ENCODE measurements around the gene FKBP11. TPM values are rescaled to one million over a fixed set of nuclear protein-coding genes. Genes with fewer than 3 reads are reported as not detected.

The FKBP11 gene
- total RNA-seq, 4 donors from 2014 or later, result 4.9 to 8.1 (median 7.8) TPM

GRCh38 chr12:48936379-48936979 is 11.2 kb upstream of the FKBP11 start:
- Histone ChIP-seq H3K36me3 (peaks cover 29 to 92% (median 81%) of the 10 kb centered on the region in 4 donors), H3K27ac (replicated peaks in 1 of 4) (no peak overlapping the region), H3K27me3 (no peaks in the 10 kb centered on the region), H3K9me3 (no peaks in the 10 kb centered on the region), H3K4me1 (peaks cover 0 to 4% (median 0%) of the 10 kb centered on the region in 4 donors), H3K4me3 (no peak overlapping the region)
- peak; percentile 65 to 97 (median 74) for TF ChIP-seq CTCF (IDR thresholded peaks at IDR 0.05)
- TF ChIP-seq POLR2A (IDR thresholded peaks at IDR 0.05; ENCODE audit: low read depth), result no peak
- TF ChIP-seq EP300 (IDR thresholded peaks at IDR 0.05), result no peak
- TF ChIP-seq POLR2AphosphoS5 (IDR thresholded peaks at IDR 0.05), result no peak
- no peak for DNase-seq (ENCODE audit: extremely low spot score)
- intact Hi-C loops (cut with DNase I), result loop anchor here (5.0 kb wide), 1 partner anchor 84 kb away; the partner anchor contains the start of gene DDX23

DNA sequence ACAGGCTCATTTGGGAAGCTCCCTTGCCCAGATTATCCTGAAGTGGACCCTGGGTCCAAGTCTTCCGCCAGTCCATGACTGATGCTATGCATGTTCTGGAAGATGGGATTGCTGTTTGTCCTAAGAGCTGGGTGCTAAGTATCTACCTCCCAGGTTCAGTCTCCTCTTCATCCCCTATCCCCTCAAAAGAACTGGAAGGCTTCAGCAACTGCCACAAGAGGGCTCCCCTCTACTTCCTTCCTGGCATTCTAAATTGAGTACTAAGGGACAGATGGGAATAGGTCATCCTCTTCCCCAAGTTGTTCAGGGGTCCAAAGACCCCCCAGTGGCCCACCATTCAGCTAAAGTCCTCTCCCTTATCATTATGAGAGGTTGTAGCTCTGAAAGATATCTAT is 9.0 kb upstream of the FKBP11 start:
- no peaks in the 10 kb centered on the region for H3K4me1 ChIP-seq
- no peak overlapping the region for H3K4me3 ChIP-seq
- 100% methylated on average over 1 of the region's 1 CpG for WGBS
- no peaks in the 10 kb centered on the region for H3K9me3 ChIP-seq
- H3K27ac ChIP-seq (replicated peaks in 1 of 4), result no peak overlapping the region
- peaks cover 24 to 93% (median 73%) of the 10 kb centered on the region in 4 donors for H3K36me3 ChIP-seq
- no peak for DNase-seq (ENCODE audit: extremely low spot score)
- H3K27me3 ChIP-seq, result no peaks in the 10 kb centered on the region
- intact Hi-C loops (cut with DNase I), result no loop called here
- no peak for TF ChIP-seq POLR2A (IDR thresholded peaks at IDR 0.05; ENCODE audit: low read depth)
- TF ChIP-seq CTCF (IDR thresholded peaks at IDR 0.05), result no peak

- Histone ChIP-seq H3K36me3 (peaks cover 19 to 90% (median 68%) of the 10 kb centered on the region in 4 donors), H3K27ac (replicated peaks in 1 of 4) (no peak overlapping the region), H3K9me3 (no peaks in the 10 kb centered on the region), H3K27me3 (no peaks in the 10 kb centered on the region), H3K4me3 (no peak overlapping the region), H3K4me1 (no peaks in the 10 kb centered on the region)
- no peak for TF ChIP-seq CTCF (IDR thresholded peaks at IDR 0.05)
- no peak for TF ChIP-seq POLR2A (IDR thresholded peaks at IDR 0.05; ENCODE audit: low read depth)
- TF ChIP-seq POLR2AphosphoS5 (IDR thresholded peaks at IDR 0.05), result no peak
- TF ChIP-seq EP300 (IDR thresholded peaks at IDR 0.05), result no peak
- 86% methylated on average over 9 of the region's 9 CpGs for WGBS
- DNase-seq (ENCODE audit: extremely low spot score), result no peak
- intact Hi-C loops (cut with DNase I), result no loop called here
These were observed 8.5 kb upstream of the FKBP11 start for GRCh38 chr12:48933664-48934311.

DNA sequence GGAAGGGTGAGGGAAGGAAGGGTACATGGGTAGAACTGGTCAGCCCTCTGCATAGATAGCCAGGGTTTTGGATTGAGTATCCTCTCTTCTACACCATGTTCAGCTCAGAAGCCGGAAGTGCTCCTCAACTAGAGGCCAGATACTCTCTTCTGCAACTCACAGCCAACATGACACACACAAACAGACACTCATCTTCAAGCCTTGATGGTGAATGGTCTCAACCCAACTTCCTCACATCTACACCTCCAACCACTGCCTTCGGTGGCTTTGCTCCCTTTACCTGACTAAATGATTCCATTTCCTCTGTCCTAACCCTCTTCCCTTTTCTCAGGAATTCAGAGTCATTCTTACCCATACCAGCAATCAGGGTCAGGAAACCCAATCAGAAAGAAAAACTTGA is 7.6 kb upstream of the FKBP11 start:
- 63% methylated on average over 2 of the region's 2 CpGs for WGBS
- peaks cover 11 to 84% (median 59%) of the 10 kb centered on the region in 4 donors for H3K36me3 ChIP-seq
- intact Hi-C loops (cut with DNase I), result no loop called here
- no peak for TF ChIP-seq POLR2AphosphoS5 (IDR thresholded peaks at IDR 0.05)
- TF ChIP-seq CTCF (IDR thresholded peaks at IDR 0.05), result no peak
- TF ChIP-seq EP300 (IDR thresholded peaks at IDR 0.05), result no peak
- TF ChIP-seq POLR2A (IDR thresholded peaks at IDR 0.05; ENCODE audit: low read depth), result no peak
- H3K4me1 ChIP-seq, result no peaks in the 10 kb centered on the region
- H3K4me3 ChIP-seq, result no peak overlapping the region
- H3K27me3 ChIP-seq, result no peaks in the 10 kb centered on the region
- DNase-seq (ENCODE audit: extremely low spot score), result no peak
- no peaks in the 10 kb centered on the region for H3K9me3 ChIP-seq
- H3K27ac ChIP-seq (replicated peaks in 1 of 4), result no peak overlapping the region
